ENCODE results near the gene NRP1.
A peak's percentile ranks its signal among the peaks of the same experiment; 100 is the strongest.
"Not testable (repeated sequence)": the region's sequence is repeated elsewhere in the genome, so short reads cannot be mapped to it uniquely, and the experiment has no call there.

The NRP1 gene

GRCh38 chr10:33334153-33334804 is at the start of gene NRP1:
Gene NRP1 (minus strand): TSS chr10:33334667. CDS start chr10:33334382, 285 bp downstream.
- DNase-seq: peak; percentile 19 to 64 (median 46)

- not testable (repeated sequence) for DNase-seq
Measured at GRCh38 chr10:33384201-33384600, 49.7 kb upstream of the NRP1 start.

GRCh38 chr10:33382921-33383713 is 48.6 kb upstream of the NRP1 start:
- DNase-seq: peak in 1 of 3 experiments; percentile 4

- DNase-seq: no peak
Measured at GRCh38 chr10:33382216-33382600, 47.7 kb upstream of the NRP1 start.

GRCh38 chr10:33381451-33382215 is 47.2 kb upstream of the NRP1 start:
- no peak for DNase-seq

- DNase-seq: no peak
Measured at GRCh38 chr10:33377658-33378025, 43.2 kb upstream of the NRP1 start.

- no peak for DNase-seq
Measured at GRCh38 chr10:33376976-33377657, 42.6 kb upstream of the NRP1 start.

- no peak for DNase-seq
Measured at GRCh38 chr10:33376476-33376875, 42.0 kb upstream of the NRP1 start.

- no peak for DNase-seq
Measured at GRCh38 chr10:33373263-33373662, 38.8 kb upstream of the NRP1 start.

- DNase-seq: no peak
Measured at GRCh38 chr10:33371234-33371633, 36.8 kb upstream of the NRP1 start.

GRCh38 chr10:33370434-33370930 is 36.0 kb upstream of the NRP1 start:
- DNase-seq: no peak

- no peak for DNase-seq
Measured at GRCh38 chr10:33368086-33368485, 33.6 kb upstream of the NRP1 start.

GRCh38 chr10:33365871-33366411 is 31.5 kb upstream of the NRP1 start:
- no peak for DNase-seq

GRCh38 chr10:33365301-33365700 is 30.8 kb upstream of the NRP1 start:
- DNase-seq: no peak

GRCh38 chr10:33363106-33363505 is 28.6 kb upstream of the NRP1 start:
- DNase-seq: peak in 1 of 3 experiments; percentile 34

- no peak for DNase-seq
Measured at GRCh38 chr10:33358016-33358415, 23.5 kb upstream of the NRP1 start.

- no peak for DNase-seq
Measured at GRCh38 chr10:33355274-33355673, 20.8 kb upstream of the NRP1 start.

GRCh38 chr10:33353853-33354252 is 19.4 kb upstream of the NRP1 start:
- DNase-seq: no peak

GRCh38 chr10:33353334-33353733 is 18.9 kb upstream of the NRP1 start:
- no peak for DNase-seq

- DNase-seq: no peak
Measured at GRCh38 chr10:33352615-33353014, 18.1 kb upstream of the NRP1 start.

- no peak for DNase-seq
Measured at GRCh38 chr10:33352175-33352574, 17.7 kb upstream of the NRP1 start.

- no peak for DNase-seq
Measured at GRCh38 chr10:33350041-33350440, 15.6 kb upstream of the NRP1 start.

GRCh38 chr10:33349268-33349667 is 14.8 kb upstream of the NRP1 start:
- DNase-seq: peak in 1 of 3 experiments; percentile 5

Data from NCI-H1417 (cell line).